CD4-positive, alpha-beta T cell treated with Interferon alpha-2 for 1 hour (primary cell): ENCODE results near the gene SV2B.
A peak's percentile ranks its signal among the peaks of the same experiment; 100 is the strongest.

Source experiments
- DNase-seq, 2 donors: peaks; one replicate each; pipeline ENCODE4 v3.0.0-alpha.2; 2020 to 2022

Gene SV2B

DNA sequence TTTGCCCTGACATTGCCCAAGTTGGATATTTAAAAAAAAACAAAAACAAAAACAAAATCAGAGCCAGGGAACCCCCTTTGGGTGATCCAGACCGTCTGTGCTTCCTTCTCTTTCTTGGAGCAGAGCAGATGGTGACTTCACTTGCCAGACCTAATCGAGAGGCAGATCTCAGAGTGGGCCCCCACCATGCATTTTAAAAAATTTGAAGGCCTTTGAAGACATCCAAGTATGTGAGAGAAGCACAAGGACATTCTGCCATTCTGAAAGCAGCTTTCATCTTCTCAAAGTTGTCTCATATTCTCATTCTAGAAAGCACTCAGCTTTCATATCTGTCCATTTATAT lies 93.3 kb downstream of the SV2B start:
- DNase-seq: no peak

DNA sequence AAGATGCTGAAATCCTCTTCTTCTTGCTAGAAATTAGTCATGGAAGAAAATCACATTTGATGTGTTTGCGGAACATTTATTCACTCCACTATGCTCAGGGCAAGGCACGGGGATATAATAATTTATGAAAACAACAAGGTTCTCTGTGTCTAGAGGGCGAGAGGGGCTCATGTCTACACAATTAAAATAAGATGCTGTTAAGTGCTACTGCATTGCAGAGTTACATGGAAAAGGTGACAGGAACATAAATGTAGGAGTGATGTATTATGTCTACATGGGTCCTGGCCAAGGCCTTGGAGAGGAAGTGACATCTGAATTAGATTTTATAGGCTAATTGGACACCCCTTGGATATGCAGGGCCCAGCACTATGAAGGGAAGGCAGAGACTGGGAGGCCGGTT lies 96.1 kb downstream of the SV2B start:
- DNase-seq: no peak

DNA sequence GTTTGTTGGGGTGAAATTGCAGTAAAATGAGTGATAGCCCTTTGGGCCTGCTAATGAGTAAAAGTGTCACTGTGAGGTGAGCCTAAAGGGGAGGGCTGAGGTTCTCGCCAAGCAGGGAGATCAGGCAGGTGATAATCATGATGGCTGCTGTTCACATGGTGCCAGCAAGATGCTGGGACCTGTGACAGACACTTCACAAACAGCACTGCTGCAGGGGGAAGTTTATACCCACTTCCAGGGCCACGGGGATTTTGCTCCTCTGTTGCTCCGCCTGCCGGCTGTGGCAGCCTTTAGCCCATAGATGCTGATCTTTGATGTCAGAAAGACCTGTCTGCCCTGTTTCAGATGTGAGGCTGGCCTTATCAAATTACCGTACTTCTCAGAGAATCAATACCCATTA lies 96.7 kb downstream of the SV2B start:
- no peak for DNase-seq

DNA sequence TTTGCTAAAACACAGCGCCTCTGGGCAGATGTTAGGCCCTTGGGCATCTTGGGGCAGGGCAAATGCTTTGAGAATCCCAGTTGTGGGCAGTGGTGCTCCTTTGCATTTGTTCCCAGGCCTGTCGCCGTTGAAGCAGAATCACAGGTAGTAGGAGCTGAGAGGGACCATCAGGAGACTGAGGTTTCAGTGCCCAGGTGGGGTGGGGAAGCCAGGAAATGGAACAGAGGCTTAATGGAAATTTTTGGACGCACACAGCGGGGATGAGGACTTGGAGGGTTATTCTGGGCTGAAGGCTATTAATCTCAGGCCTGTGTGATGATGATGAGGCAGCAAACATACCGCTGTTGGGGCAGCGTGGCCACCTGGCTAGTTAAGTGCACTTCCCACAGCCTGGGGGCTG lies 99.5 kb downstream of the SV2B start:
- no peak for DNase-seq

- no peak for DNase-seq
Measured at GRCh38 chr15:91200101-91200754, 100.2 kb downstream of the SV2B start.

- DNase-seq: no peak
Measured at GRCh38 chr15:91202510-91203102, 102.5 kb downstream of the SV2B start.

DNA sequence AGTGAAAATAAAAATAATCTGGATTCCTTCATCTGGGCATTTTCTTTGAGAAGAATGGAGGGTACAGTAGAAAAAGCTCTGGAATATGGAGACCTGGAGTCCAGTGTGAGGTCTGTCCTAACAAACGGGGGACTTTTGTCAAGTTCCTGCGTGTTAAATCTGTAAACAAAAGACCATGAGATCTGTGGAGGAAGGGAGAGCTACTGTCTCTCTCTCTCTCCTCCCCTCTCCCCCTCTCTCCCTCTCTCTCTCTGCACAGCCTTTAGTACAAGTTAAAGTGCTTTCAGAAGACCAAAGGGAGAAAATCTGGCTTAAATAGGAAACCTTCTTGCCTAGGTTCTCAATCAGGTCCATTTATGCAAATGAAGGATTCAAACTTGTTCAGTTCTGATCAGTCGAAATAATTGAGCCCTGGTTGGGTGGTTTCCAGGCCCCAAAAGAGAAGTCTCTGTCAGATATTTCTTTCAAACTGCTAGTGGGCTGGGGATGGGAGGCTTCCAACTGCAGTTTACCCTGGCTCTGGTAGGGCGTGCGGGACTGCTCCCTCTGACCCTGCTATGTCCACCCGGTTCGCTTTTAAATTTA lies 103.7 kb downstream of the SV2B start:
- no peak for DNase-seq

DNA sequence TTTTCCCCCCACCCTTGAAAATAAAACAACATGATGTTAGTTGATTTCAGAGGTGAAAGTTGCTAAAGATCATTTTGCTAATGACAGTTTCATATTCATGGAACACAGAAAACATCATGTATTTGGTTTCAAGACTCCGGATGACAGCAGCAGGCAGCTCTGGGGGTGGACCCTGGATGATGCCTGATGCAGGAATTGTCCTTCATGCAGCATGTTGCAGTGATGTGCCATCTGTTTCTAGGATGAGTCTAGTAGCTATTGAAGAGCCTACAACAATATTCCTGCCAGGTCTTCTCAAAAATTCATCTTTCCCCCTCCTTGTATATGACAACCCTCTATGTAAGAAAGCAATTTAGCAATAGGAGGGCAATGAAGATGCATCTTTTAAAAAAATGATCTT lies 108.3 kb downstream of the SV2B start:
- no peak for DNase-seq

DNA sequence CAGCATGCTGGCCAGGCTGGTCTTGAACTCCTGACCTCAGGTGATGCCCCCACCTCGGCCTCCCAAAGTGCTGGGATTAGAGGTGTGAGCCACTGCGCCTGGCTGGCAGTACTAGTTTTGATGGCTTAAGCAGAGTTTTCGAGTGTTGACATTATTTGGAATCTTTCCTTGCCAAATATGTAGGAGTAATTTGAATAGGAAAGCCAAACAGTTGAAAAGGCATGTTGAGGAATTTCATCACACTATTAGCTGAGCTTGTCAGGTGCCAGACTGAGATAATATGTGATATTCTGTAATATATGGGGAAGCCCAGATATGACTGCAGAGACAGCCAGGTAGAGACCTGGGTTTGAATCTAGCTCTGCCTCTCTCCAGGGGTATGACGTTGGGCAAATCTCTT lies 109.3 kb downstream of the SV2B start:
- DNase-seq: no peak

- DNase-seq: no peak
Measured at GRCh38 chr15:91209726-91210125, 109.7 kb downstream of the SV2B start.

- DNase-seq: no peak
Measured at GRCh38 chr15:91214675-91215590, 114.9 kb downstream of the SV2B start.

GRCh38 chr15:91216000-91216399 lies 115.9 kb downstream of the SV2B start:
- DNase-seq: no peak

- DNase-seq: no peak
Measured at GRCh38 chr15:91219206-91219605, 119.1 kb downstream of the SV2B start.

DNA sequence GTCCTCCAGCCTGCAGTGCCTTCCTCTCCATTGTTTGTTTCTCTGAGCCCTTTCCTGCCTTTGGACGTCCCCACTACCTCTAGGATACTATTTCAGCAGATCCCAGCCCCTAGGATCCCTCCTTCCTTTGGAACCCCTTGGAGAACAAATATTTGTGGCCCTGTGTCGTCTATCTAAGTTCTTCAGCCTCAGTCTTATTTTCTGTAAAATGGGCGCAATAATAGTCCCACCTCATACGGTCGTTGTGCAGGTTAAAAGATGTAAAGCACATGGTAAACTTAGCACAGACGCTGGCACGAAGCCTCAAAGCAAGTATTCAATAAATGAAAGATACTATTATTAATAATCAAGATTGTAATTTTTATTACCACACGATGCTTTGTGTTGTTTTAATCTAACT lies 122.0 kb downstream of the SV2B start:
- no peak for DNase-seq

GRCh38 chr15:91223863-91224262 lies 123.8 kb downstream of the SV2B start:
- DNase-seq: no peak

DNA sequence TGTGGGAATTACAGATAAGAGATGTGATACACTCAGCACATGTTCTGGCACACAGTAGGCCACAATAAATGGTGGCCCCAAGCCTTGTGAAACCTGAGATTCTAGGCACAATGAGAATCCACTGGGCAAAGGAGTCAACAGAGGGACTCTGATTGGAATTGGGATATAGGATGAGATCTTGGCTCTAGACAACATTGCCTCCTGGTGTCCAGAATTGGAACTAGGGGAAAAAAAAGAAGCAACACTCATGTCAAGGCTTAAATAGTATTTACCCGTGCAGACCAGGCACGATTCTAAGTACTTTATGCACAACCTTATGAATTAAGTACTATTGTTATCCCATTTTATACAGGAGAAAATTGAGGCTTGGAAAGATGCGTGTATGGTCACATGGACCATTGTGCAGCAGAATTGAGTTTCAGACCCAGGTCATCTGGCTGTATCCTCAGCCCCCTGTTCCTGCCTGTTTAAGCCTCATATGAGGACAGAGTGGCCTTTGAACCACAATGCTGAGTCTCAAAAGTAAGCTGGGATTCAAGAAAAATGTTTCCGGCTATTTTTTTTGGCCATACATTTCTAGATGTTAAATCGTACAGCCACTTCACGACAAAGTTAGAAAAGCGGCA lies 124.8 kb downstream of the SV2B start:
- peak in 1 of 2 donors; percentile 13 for DNase-seq

- DNase-seq: no peak
Measured at GRCh38 chr15:91225741-91226140, 125.7 kb downstream of the SV2B start.

DNA sequence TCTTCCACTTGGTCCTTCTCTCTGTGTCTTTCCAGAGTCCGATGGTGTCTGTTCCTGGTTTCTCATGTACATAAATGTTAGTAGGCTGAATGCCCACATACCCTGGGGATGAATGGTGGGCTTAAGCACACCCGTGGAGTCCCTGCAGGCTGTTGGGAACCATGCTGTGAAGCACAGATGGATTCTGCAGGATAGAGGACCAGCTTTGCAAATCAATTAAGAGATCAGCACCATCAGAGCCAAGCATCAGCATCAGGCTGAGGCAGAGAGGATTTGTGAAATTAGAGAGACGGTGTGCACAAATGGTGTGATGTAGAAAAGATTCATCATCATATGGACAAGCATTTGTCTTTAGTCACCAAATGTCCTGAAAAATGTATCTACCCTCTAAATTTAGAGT lies 127.1 kb downstream of the SV2B start:
- DNase-seq: no peak

GRCh38 chr15:91227766-91228165 lies 127.7 kb downstream of the SV2B start:
- DNase-seq: no peak

DNA sequence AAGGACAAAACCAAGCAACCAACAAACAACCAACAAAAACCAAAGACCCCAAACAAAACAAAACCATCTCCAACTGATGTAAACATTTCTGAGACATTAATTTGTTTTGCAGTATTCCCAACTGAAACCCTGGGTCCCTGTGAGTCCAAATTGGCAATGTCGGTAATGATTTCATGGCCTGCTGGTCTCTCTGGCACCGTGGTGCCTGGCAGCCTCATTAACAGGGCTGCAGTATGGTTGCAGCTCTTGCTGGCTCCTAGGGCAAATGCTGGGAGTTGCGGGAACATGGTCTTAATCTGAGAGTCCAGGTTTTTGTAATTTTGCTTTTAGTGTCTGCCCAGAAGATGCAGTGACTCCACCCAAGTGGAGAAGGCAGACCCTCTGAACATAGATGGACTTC lies 128.3 kb downstream of the SV2B start:
- DNase-seq: no peak

- DNase-seq: no peak
Measured at GRCh38 chr15:91228890-91229289, 128.8 kb downstream of the SV2B start.

- DNase-seq: no peak
Measured at GRCh38 chr15:91231703-91232102, 131.6 kb downstream of the SV2B start.

DNA sequence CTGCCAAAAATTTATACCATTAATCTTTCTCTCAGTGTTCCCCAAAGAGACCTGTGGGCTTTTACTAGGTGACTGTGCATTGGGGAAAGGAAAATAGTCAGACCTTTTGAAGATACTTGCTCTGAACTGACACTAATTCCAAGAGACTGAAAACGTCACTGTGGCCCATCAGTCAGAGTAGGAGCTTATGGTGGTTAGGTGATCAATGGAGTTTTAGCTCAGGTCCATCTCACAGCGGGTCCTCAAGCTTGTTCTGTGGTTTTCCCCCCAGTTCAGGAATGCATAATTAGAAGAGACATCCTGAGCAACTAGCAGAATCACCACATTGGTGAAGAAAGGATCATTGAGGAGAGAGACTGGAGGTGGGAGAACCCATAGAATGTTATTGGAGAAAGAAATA lies 134.7 kb downstream of the SV2B start:
- no peak for DNase-seq
